Eye (tissue), 1 donor: ENCODE results near the gene SLC43A3.

ENCODE experiments used
- DNase-seq: peaks from one replicate; pipeline ENCODE4 v3.0.0-alpha.2; 2015

The SLC43A3 gene

GRCh38 chr11:57426929-57427726 is at the start of gene SLC43A3:
Gene SLC43A3, minus strand, starts transcription at chr11:57427121. Its CDS starts 949 bp downstream, at chr11:57426172.
- peak; percentile 80 for DNase-seq

- DNase-seq: no peak
These were observed 49.3 kb upstream of the SLC43A3 start for GRCh38 chr11:57476047-57476756.

- DNase-seq: no peak
These were observed 48.7 kb upstream of the SLC43A3 start for GRCh38 chr11:57475671-57476046.

- no peak for DNase-seq
These were observed 48.3 kb upstream of the SLC43A3 start for GRCh38 chr11:57475191-57475590.

GRCh38 chr11:57474803-57475115 is 47.8 kb upstream of the SLC43A3 start:
- DNase-seq: no peak

- no peak for DNase-seq
These were observed 47.3 kb upstream of the SLC43A3 start for GRCh38 chr11:57474017-57474802.

- DNase-seq: no peak
These were observed 46.4 kb upstream of the SLC43A3 start for GRCh38 chr11:57473285-57473841.

GRCh38 chr11:57471496-57471895 is 44.6 kb upstream of the SLC43A3 start:
- no peak for DNase-seq

GRCh38 chr11:57469268-57469667 is 42.3 kb upstream of the SLC43A3 start:
- no peak for DNase-seq

- no peak for DNase-seq
These were observed 41.4 kb upstream of the SLC43A3 start for GRCh38 chr11:57468276-57468675.

- no peak for DNase-seq
These were observed 40.7 kb upstream of the SLC43A3 start for GRCh38 chr11:57467508-57468157.

- DNase-seq: no peak
These were observed 39.8 kb upstream of the SLC43A3 start for GRCh38 chr11:57466680-57467079.

- no peak for DNase-seq
These were observed 37.7 kb upstream of the SLC43A3 start for GRCh38 chr11:57464539-57465181.

- peak; percentile 88 for DNase-seq
These were observed 37.0 kb upstream of the SLC43A3 start for GRCh38 chr11:57463671-57464538.

- no peak for DNase-seq
These were observed 35.7 kb upstream of the SLC43A3 start for GRCh38 chr11:57462597-57462996.

- no peak for DNase-seq
These were observed 35.0 kb upstream of the SLC43A3 start for GRCh38 chr11:57461841-57462489.

- DNase-seq: peak; percentile 41
These were observed 34.1 kb upstream of the SLC43A3 start for GRCh38 chr11:57460758-57461749.

- DNase-seq: peak; percentile 91
These were observed 33.3 kb upstream of the SLC43A3 start, which contains the start of gene RTN4RL2 for GRCh38 chr11:57460022-57460757. Gene RTN4RL2, plus strand, starts transcription at chr11:57460528. Its CDS starts 338 bp downstream, at chr11:57460866.
